GM10266 (cell line): Measurements from ENCODE around the gene ZBED4.
A peak's percentile ranks its signal among the peaks of the same experiment; 100 is the strongest.

Experiments
- DNase-seq: peaks from one replicate; pipeline ENCODE4 v3.0.0; 2012; ENCODE audit errors: extremely low spot score
- TF ChIP-seq, protein P1 (sequence below): IDR thresholded peaks from 2 replicates; pipeline ENCODE4 v1.5.1; 2012; ENCODE audit warnings: mild to moderate bottlenecking, low read depth; ENCODE audit not compliant: control insufficient read depth, insufficient read depth; ENCODE audit errors: missing control alignments

The ZBED4 gene

GRCh38 chr22:49827853-49828598, 25.6 kb upstream of the ZBED4 start, which contains the start of gene BRD1:
TSS of gene BRD1 (minus strand) at chr22:49827873. CDS start at chr22:49824317, 3,556 bp downstream.
- DNase-seq: peak; percentile 90

DNA sequence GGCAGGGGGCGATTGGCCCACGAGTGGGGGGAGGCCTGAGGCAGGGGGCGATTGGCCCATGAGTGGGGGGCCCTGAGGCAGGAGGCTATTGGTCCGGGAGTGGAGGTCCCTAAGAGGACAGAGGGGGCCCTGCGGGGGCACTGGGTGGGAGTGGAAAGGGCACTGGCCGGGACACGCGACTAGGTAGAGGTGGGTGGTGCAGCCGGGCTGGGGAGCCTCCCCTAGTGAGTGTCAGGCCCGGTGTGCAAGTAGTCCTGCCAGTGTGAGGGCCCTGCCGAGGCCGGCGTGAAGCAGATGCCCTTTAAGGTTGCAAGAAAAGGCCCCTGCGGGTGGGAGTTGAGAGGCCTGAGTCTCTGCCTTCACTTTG, 25.1 kb upstream of the ZBED4 start:
- DNase-seq: no peak
- TF ChIP-seq, protein P1, sequence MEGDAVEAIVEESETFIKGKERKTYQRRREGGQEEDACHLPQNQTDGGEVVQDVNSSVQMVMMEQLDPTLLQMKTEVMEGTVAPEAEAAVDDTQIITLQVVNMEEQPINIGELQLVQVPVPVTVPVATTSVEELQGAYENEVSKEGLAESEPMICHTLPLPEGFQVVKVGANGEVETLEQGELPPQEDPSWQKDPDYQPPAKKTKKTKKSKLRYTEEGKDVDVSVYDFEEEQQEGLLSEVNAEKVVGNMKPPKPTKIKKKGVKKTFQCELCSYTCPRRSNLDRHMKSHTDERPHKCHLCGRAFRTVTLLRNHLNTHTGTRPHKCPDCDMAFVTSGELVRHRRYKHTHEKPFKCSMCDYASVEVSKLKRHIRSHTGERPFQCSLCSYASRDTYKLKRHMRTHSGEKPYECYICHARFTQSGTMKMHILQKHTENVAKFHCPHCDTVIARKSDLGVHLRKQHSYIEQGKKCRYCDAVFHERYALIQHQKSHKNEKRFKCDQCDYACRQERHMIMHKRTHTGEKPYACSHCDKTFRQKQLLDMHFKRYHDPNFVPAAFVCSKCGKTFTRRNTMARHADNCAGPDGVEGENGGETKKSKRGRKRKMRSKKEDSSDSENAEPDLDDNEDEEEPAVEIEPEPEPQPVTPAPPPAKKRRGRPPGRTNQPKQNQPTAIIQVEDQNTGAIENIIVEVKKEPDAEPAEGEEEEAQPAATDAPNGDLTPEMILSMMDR: no peak

More at GRCh38 chr22:49827853-49828598, 25.6 kb upstream of the ZBED4 start, which contains the start of gene BRD1:
- TF ChIP-seq, protein P1: no peak

DNA sequence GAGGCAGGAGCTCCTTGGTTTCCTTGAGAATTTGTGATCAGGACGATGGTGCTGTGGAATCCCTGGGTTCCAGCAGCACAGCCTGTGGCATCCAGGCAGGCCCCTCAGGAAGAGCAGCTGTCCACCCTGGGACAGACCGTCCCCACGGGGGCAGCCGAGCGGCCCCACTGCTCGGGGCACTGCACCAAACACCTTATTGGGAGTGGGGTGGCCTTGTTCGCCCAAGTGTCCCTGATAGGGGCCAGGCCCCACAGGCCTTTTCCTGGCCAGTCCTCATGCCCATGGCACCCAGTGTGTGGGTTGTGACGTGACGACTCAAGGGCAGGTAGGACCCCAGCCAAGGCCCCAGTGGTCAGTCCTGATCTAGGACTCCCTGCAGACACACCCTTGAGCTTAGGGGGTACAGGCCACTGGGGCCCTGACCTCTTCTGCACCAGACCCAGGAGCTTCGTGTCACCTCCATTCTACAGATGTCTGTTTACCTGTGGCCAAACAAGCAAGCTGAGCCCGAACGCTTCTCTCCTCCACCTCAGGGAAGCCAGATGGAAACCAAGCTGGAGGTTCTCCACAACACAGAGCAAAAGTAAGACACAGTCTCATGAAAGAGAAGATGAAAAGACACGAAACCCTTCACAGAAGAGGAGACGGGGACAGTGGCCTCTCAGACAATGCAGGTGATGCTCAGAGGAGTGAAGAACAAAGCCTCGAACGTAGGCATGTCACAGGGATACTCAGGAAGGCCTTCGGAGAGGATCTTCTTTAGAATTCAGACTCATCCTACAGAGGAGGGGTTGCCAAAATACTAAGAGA, 24.4 kb upstream of the ZBED4 start:
- TF ChIP-seq, protein P1: no peak
- no peak for DNase-seq

DNA sequence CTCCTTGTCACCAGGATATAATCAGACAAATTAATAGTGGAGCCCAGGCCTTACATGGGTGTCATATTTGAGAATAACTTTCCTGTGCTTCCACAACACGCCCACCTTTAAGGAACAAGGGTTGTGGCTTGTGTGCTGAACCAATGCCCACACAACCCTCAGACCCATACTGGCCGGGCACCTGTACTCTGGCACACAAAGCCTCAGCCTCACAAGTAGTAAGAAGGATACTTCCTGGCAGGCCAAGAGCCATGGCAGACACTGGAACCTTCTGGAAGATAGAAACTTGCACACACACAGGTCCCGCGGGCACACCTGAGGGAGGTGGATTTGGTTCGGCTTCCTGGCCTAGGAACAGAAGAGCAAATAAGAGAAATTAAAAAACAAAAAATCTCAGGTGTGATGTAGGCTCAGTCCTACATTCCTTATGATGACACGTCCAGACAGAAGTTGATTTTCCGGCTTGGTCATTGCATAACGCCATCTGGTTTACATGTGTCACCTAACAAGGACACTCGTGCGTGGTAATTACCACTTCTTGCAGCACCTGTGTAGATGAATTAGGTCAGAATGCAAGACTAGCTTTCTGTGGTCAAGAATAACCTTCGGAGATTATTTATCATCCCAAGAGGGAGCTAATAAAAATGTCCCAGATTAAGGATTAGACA, 20.2 kb upstream of the ZBED4 start:
- TF ChIP-seq, protein P1: no peak
- no peak for DNase-seq

DNA sequence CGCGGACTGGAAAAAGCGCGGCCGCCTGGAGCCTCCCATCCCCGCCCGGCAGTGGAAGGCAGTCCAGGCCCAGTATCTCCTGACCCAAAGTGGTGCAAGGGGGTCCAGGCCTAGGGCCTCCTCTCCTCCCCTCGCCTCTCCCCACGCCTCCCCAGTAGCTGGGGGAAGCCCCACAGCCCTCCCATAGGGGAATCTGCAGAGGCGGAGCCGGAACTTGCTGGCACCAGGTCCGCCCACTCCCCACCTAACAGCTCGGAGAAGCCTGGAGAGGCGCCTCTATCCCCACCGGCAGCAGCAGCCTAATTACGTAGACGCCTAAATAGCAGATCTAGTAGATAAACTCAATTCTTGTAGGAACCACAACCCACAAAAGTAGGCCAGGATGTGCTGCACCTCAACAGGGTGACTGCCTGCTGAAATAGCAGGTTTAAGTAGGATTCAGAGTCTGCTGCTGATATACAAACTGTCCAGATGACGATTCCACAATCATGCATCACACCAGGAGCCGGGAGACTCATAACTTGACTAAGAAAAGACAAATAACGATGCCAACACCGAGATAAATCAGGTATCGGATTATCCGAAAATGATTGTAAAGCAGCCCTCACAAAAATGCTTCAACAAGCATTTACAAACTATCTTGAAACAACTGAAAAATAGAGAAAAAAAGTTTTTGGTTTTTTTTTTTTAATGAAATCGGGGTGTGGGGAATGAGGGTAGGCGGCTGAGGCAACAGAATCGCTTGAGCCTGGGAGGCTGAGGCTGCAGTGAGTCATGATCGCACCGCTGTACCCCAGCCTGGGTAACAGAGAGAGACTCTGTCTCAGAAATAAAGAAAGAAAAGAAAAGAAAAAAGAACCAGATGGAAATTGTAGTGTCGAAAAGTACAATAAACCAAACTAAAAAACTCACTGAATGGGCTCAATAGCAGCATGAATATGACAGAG, 14.6 kb upstream of the ZBED4 start:
- peak; percentile 81 for DNase-seq
- TF ChIP-seq, protein P1: no peak

GRCh38 chr22:49845241-49845640, 8.4 kb upstream of the ZBED4 start:
- TF ChIP-seq, protein P1: no peak
- no peak for DNase-seq
